ENCODE data around the gene PLA2G4B. TPM values are rescaled to one million over a fixed set of nuclear protein-coding genes. Genes with fewer than 3 reads are reported as not detected.

PLA2G4B gene
- total RNA-seq, 4 donors from 2014 or later, result 6.2 to 13.0 (median 8.6) TPM

- intact Hi-C loops (cut with DNase I), result no loop called here
- peak overlapping the region; percentile 78 to 82 (median 79) for H3K27ac ChIP-seq
- peaks cover 38 to 53% of the 10 kb centered on the region in 2 donors for H3K4me1 ChIP-seq
- H3K36me3 ChIP-seq, result no peaks in the 10 kb centered on the region
- H3K27me3 ChIP-seq, result no peaks in the 10 kb centered on the region
- H3K4me3 ChIP-seq (replicated peaks in 1 of 3), result no peak overlapping the region
- WGBS, 2 donors, result 38 to 46% methylated on average over 2 to 3 of the region's 3 CpGs
- peak; percentile 70 to 74 for DNase-seq
- no peaks in the 10 kb centered on the region for H3K9me3 ChIP-seq
- no peak for TF ChIP-seq CTCF (IDR thresholded peaks at IDR 0.05)
- no peak for TF ChIP-seq POLR2A (IDR thresholded peaks at IDR 0.05)
Observed at GRCh38 chr15:41891946-41892345, 53.3 kb downstream of the PLA2G4B start.

GRCh38 chr15:41892621-41893421 lies 54.2 kb downstream of the PLA2G4B start:
- Histone ChIP-seq H3K4me1 (peaks cover 38 to 53% of the 10 kb centered on the region in 2 donors), H3K27me3 (no peaks in the 10 kb centered on the region), H3K9me3 (no peaks in the 10 kb centered on the region), H3K36me3 (no peaks in the 10 kb centered on the region), H3K27ac (peak overlapping the region; percentile 78 to 82 (median 82)), H3K4me3 (replicated peaks in 1 of 3) (no peak overlapping the region)
- intact Hi-C loops (cut with DNase I), result no loop called here
- 68 to 74% methylated on average over 10 to 17 of the region's 22 CpGs for WGBS, 2 donors
- TF ChIP-seq CTCF (IDR thresholded peaks at IDR 0.05), result peak in 1 of 6 experiments; percentile 2
- peak in 1 of 2 donors; percentile 52 for TF ChIP-seq POLR2A (IDR thresholded peaks at IDR 0.05)
- peak; percentile 99 for DNase-seq

GRCh38 chr15:41893422-41894250 lies 55.0 kb downstream of the PLA2G4B start, which contains the start of gene SPTBN5:
SPTBN5 (minus strand) TSS chr15:41894053; CDS start chr15:41893497, 556 bp downstream.
- Histone ChIP-seq H3K4me3 (replicated peaks in 1 of 3) (peak within 1 kb of the TSS in 1 of 3 donors; percentile 20), H3K27ac (peak within 1 kb of the TSS; percentile 78 to 82 (median 80)), H3K4me1 (peaks cover 38 to 53% of the 10 kb centered on the region in 2 donors), H3K27me3 (no peaks in the 10 kb centered on the region), H3K9me3 (no peaks in the 10 kb centered on the region), H3K36me3 (peaks cover 0 to 4% of the 10 kb centered on the region in 2 donors)
- 91 to 97% methylated on average over 9 to 13 of the region's 15 CpGs for WGBS, 2 donors
- no peak for DNase-seq
- TF ChIP-seq CTCF (IDR thresholded peaks at IDR 0.05) (no peak), POLR2A (IDR thresholded peaks at IDR 0.05) (no peak)
- intact Hi-C loops (cut with DNase I), result no loop called here

- WGBS, 2 donors, result 94% methylated on average over 7 of the region's 17 CpGs; no CpG with 5 or more reads in 1 of the 2 donors
Observed at GRCh38 chr15:41894251-41894790, 55.7 kb downstream of the PLA2G4B start.

More at GRCh38 chr15:41894251-41894790, 55.7 kb downstream of the PLA2G4B start:
- Histone ChIP-seq H3K4me3 (replicated peaks in 1 of 3) (peak overlapping the region in 1 of 3 donors; percentile 20), H3K27ac (peak overlapping the region in 2 of 3 donors; percentile 68 to 77), H3K4me1 (peaks cover 38 to 53% of the 10 kb centered on the region in 2 donors), H3K36me3 (peaks cover 2 to 8% of the 10 kb centered on the region in 2 donors), H3K27me3 (no peaks in the 10 kb centered on the region), H3K9me3 (no peaks in the 10 kb centered on the region)
- TF ChIP-seq CTCF (IDR thresholded peaks at IDR 0.05) (no peak), POLR2A (IDR thresholded peaks at IDR 0.05) (no peak)
- intact Hi-C loops (cut with DNase I), result no loop called here
- DNase-seq, result no peak
